Progenitor cell of endocrine pancreas (in vitro differentiated cells): Measurements from ENCODE around the gene NR1I2. TPM values are rescaled to one million over a fixed set of nuclear protein-coding genes. Genes with fewer than 3 reads are reported as not detected.
A peak's percentile ranks its signal among the peaks of the same experiment; 100 is the strongest.

Experiments
- DNase-seq: peaks from one replicate; pipeline ENCODE4 v3.0.0; 2021; ENCODE audit warnings: low spot score; ENCODE audit not compliant: unreplicated experiment
- H3K27ac Mint-ChIP-seq: 2 replicates; pipeline ENCODE4 v1.8.0; 2021; ENCODE audit warnings: mild to moderate bottlenecking, moderate library complexity, mixed read lengths
- H3K27me3 Mint-ChIP-seq: 2 replicates; pipeline ENCODE4 v1.8.0; 2021; ENCODE audit warnings: mixed read lengths
- H3K36me3 Mint-ChIP-seq: 2 replicates; pipeline ENCODE4 v1.8.0; 2022; ENCODE audit warnings: mixed read lengths; ENCODE audit not compliant: insufficient read depth
- H3K4me1 Mint-ChIP-seq: 2 replicates; pipeline ENCODE4 v1.8.0; 2021; ENCODE audit warnings: low read depth, mixed read lengths
- H3K4me3 Mint-ChIP-seq: 2 replicates; pipeline ENCODE4 v1.8.0; 2021; ENCODE audit warnings: low read depth, mild to moderate bottlenecking, moderate library complexity, mixed read lengths
- H3K9me3 Mint-ChIP-seq: 2 replicates; pipeline ENCODE4 v1.8.0; 2021; ENCODE audit warnings: low read depth, mixed read lengths
- CTCF ChIP-seq: fragments of 200-600 bp; sonication (generic); IDR thresholded peaks from one replicate; pipeline ENCODE4 v1.5.0; 2021; ENCODE audit warnings: antibody characterized with exemption, mild to moderate bottlenecking; ENCODE audit not compliant: unreplicated experiment
- total RNA-seq: library from RNA; stranded (reverse); gene quantifications from 2 replicates; pipeline ENCODE4 v1.2.1, GENCODE V29; 2021

NR1I2 gene
- total RNA-seq, 1 donor from 2014 or later = 0.62 TPM

DNA sequence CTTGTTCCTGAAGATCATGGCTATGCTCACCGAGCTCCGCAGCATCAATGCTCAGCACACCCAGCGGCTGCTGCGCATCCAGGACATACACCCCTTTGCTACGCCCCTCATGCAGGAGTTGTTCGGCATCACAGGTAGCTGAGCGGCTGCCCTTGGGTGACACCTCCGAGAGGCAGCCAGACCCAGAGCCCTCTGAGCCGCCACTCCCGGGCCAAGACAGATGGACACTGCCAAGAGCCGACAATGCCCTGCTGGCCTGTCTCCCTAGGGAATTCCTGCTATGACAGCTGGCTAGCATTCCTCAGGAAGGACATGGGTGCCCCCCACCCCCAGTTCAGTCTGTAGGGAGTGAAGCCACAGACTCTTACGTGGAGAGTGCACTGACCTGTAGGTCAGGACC lies 35.2 kb downstream of the NR1I2 start:
- Mint-ChIP-seq H3K4me1 (peaks cover 3% of the 10 kb centered on the region), H3K36me3 (no peaks in the 10 kb centered on the region), H3K9me3 (no peaks in the 10 kb centered on the region), H3K27ac (no peak overlapping the region), H3K27me3 (no peaks in the 10 kb centered on the region), H3K4me3 (no peak overlapping the region)
- DNase-seq = no peak
- no peak for TF ChIP-seq CTCF

GRCh38 chr3:119817583-119818363 lies 35.9 kb downstream of the NR1I2 start:
- DNase-seq = no peak
- no peak for TF ChIP-seq CTCF
- Mint-ChIP-seq H3K36me3 (no peaks in the 10 kb centered on the region), H3K4me3 (no peak overlapping the region), H3K9me3 (no peaks in the 10 kb centered on the region), H3K27me3 (no peaks in the 10 kb centered on the region), H3K27ac (no peak overlapping the region), H3K4me1 (peaks cover 3% of the 10 kb centered on the region)

DNA sequence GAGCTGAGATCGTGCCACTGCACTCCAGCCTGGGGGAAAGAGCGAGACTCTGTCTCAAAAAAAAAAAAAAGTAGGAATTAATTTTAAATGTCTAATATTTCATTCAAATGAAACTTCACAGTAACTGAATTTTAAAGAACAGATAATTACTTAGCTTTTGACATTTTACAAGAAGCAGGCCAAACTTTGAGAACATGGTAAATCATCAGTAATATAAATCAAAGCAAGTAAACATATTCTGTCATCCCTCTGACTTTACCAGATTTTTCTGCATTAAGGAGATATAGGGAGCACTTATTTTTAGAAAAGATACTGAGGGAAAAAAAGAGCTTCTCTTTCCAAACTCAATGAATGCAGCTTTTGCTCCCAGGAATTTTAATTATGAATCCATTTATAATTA lies 37.0 kb downstream of the NR1I2 start:
- no peak for TF ChIP-seq CTCF
- no peak overlapping the region for H3K4me3 Mint-ChIP-seq
- H3K4me1 Mint-ChIP-seq = peaks cover 3% of the 10 kb centered on the region
- DNase-seq = no peak
- H3K27ac Mint-ChIP-seq = no peak overlapping the region
- no peaks in the 10 kb centered on the region for H3K9me3 Mint-ChIP-seq
- H3K27me3 Mint-ChIP-seq = no peaks in the 10 kb centered on the region
- H3K36me3 Mint-ChIP-seq = no peaks in the 10 kb centered on the region

DNA sequence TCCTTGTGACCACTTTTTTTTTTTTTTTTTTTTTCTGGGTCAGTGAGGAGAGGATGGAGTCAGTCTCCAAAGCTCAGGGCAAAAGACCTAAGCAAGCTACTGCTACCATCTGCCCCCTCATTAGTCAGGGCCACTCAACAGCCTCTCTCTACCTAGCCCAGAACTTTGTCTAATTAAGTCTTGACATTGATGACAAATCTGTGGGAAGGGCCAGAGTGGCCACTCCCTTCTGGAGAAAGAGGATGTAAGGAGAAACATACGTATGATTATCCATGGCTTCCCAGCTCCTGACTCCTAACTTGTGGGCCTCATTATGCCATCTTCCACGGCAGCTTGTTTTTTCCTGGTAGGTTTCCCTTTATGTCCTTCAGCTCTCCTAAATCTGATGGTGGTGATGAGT lies 37.9 kb downstream of the NR1I2 start:
- TF ChIP-seq CTCF = no peak
- no peak for DNase-seq
- Mint-ChIP-seq H3K27ac (no peak overlapping the region), H3K4me1 (peaks cover 3% of the 10 kb centered on the region), H3K9me3 (no peaks in the 10 kb centered on the region), H3K36me3 (peaks cover 1% of the 10 kb centered on the region), H3K4me3 (no peak overlapping the region), H3K27me3 (no peaks in the 10 kb centered on the region)

DNA sequence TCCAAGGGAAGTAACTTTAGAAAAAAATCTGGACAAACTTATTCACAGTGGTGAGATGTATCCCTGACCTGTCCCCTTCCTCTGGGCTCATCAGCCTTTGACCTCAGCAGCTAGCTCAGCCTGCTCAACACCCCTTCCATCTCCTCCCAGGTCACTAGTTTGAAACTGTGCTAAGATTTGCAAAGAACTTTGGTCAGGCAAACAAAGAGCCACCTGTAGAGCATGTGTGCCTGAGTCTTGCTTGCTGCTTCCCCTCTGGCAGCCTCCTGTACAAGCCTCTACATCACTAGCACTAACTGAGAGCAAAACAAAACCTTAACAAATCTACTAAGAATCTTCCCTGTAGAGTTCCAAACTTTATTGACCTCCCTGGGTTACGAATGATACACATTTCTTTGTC lies 43.9 kb downstream of the NR1I2 start:
- no peak overlapping the region for H3K4me3 Mint-ChIP-seq
- peaks cover 6% of the 10 kb centered on the region for H3K36me3 Mint-ChIP-seq
- H3K9me3 Mint-ChIP-seq = no peaks in the 10 kb centered on the region
- peaks cover 6% of the 10 kb centered on the region for H3K4me1 Mint-ChIP-seq
- H3K27me3 Mint-ChIP-seq = no peaks in the 10 kb centered on the region
- peak overlapping the region; percentile 11 for H3K27ac Mint-ChIP-seq
- no peak for DNase-seq
- no peak for TF ChIP-seq CTCF
